NK-92 (cell line): ENCODE data around the gene CDH18.

Experiments
- DNase-seq: peaks from one replicate; lab custom pipeline; 2025; ENCODE audit not compliant: unreplicated experiment; lab: John Stamatoyannopoulos, UW

Gene CDH18

GRCh38 chr5:19745247-19745646, 242.8 kb downstream of the CDH18 start:
- DNase-seq, result no peak

DNA sequence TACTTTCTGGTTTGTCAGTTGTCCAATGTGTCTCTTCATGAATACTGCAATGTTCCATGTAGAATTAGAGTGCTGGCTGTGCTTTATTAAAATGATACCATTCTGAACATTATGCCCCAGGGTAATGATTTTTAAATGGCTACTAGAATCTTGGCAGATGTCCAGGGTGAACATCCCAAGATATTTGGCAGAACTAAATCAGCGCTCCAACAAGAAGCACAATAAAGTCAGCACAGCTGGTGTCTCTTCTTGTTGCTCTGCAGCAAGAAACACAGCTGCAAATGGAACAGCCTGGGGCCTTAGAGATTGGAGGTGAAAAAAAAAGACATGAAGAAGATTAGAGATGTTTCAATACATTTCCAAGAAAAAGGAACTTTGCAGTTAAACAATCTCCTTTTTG, 248.3 kb downstream of the CDH18 start:
- DNase-seq, result no peak

GRCh38 chr5:19734776-19735175, 253.2 kb downstream of the CDH18 start:
- DNase-seq, result no peak

- no peak for DNase-seq
Measured at GRCh38 chr5:19733612-19734495, 254.1 kb downstream of the CDH18 start.

DNA sequence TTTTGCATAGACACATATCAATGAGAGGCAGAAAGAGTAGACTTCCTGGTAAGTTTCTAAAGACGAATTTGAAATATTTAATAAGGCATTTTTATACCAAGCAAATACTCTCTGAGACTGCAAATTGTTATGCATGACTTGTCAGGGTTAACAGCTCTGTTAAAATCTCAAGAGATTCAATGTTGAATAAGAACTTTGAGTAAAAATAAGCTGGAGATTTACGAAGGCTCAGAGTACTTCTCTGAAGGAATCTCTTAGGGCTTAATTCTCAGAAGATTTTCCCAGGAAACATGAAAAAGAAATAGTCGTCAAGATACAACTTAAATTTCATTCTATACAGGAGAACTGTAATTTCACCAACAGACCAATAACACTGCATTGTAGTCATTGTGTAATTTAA, 259.4 kb downstream of the CDH18 start:
- no peak for DNase-seq

DNA sequence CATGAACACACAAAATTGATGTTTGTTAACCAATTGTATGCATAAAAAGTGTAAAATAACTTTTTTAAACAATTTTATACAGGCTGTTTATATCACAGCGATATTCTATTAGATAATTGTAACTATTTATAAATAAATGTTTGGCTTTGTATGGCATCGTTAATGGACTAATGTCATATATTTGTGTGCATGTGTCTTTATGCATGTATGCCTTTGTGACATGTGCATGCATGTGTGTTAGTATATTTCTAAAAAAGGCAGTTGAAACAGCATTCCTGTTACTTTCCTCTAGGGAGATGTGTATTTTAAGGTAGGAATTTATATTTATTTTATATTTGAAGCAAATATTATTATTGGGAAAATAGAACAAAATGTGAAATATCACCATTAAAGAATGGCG, 268.9 kb downstream of the CDH18 start:
- no peak for DNase-seq

GRCh38 chr5:19713740-19714139, 274.3 kb downstream of the CDH18 start:
- no peak for DNase-seq

- DNase-seq, result no peak
Measured at GRCh38 chr5:19709403-19709802, 278.6 kb downstream of the CDH18 start.

GRCh38 chr5:19706776-19707175, 281.2 kb downstream of the CDH18 start:
- DNase-seq, result no peak

DNA sequence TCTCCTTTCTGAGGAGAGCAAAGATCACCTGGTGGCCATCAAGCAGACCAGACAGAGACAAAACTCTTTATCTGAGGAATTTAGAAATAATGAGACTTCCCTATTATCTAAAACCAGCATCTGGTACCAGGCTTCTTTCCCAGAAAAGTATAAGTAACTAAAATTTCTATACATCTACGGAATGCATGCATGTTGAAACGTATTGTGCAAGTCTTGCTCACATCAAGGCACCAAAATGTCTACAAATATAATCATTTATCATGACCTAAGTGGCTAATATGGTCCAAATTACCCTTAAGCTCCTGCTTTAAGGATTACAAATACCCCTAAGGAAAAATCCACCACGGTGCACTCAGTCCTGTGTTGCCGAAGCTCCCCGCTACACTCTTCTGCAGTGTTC, 286.3 kb downstream of the CDH18 start:
- DNase-seq, result no peak

- DNase-seq, result no peak
Measured at GRCh38 chr5:19694949-19695611, 292.9 kb downstream of the CDH18 start.

GRCh38 chr5:19690978-19691377, 297.0 kb downstream of the CDH18 start:
- DNase-seq, result no peak

DNA sequence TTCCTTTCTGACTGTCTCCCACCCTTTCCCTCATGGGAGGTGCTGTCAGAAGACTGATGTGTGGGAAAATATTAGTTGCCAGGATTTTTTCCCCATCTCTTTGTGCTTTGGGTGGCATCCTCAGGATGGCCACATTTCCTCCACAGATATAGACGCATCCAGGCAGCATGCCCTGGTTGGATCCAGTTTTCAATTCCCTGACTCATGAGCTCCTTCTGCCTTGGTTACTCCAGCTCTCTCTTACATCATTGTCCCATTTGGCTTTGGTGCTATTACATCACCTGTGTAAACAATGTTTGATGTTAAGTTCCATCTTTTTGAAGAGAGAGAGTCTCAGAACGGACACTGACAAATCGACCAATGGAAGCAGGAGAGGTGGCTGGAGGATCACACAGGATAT, 302.5 kb downstream of the CDH18 start:
- DNase-seq, result no peak

DNA sequence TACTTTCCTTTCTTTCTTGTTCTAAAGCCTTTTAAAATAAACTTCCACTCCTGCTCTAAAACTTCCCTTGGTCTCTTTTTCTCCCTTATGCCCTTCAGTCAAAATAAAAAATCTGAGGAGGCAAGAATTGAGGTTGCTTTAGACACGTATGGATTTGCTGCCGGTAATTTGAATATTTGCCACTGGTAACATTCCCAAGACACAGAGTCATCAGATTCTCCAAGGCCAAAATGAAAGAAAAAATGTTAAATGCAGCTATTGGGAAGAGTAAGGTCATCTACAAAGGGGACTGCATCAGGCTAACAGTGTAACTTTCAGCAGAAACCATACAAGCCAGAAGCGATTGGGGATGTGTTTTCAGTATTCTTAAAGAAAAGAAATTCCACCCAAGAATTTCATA, 311.1 kb downstream of the CDH18 start:
- no peak for DNase-seq

GRCh38 chr5:19660679-19661078, 327.3 kb downstream of the CDH18 start:
- no peak for DNase-seq

GRCh38 chr5:19655627-19656026, 332.4 kb downstream of the CDH18 start:
- DNase-seq, result no peak

GRCh38 chr5:19638461-19638860, 349.5 kb downstream of the CDH18 start:
- no peak for DNase-seq

- DNase-seq, result no peak
Measured at GRCh38 chr5:19630876-19631275, 357.1 kb downstream of the CDH18 start.

GRCh38 chr5:19626211-19626610, 361.8 kb downstream of the CDH18 start:
- DNase-seq, result no peak

- no peak for DNase-seq
Measured at GRCh38 chr5:19625562-19625961, 362.4 kb downstream of the CDH18 start.

- DNase-seq, result no peak
Measured at GRCh38 chr5:19619571-19619970, 368.4 kb downstream of the CDH18 start.

- DNase-seq, result no peak
Measured at GRCh38 chr5:19616701-19617215, 371.2 kb downstream of the CDH18 start.
